GM23338 (cell line): ENCODE data around the gene PSMB5. TPM values are rescaled to one million over a fixed set of nuclear protein-coding genes. Genes with fewer than 3 reads are reported as not detected.

Experiments used
- ATAC-seq: fragments of 200-7000 bp; cut with Tn5 transposase; 3 replicates; pipeline ENCODE4 v1.9.1; 2020
- DNase-seq: peaks from one replicate; pipeline ENCODE4 v3.0.0-alpha.2; 2015; ENCODE audit warnings: low spot score
- H2AFZ ChIP-seq: fragments of 200-600 bp; sonication (generic); 2 replicates; pipeline ENCODE4 v1.8.0; 2016; ENCODE audit warnings: antibody characterized with exemption, mild to moderate bottlenecking, moderate library complexity
- H3F3A ChIP-seq: fragments of 200-600 bp; sonication (generic); replicated peaks from 2 replicates; pipeline ENCODE4 v1.8.0; 2017; ENCODE audit warnings: antibody characterized with exemption, mixed run types, low read depth
- H3K27ac ChIP-seq: fragments of 200-600 bp; sonication (generic); 2 replicates; pipeline ENCODE4 v1.6.1; 2016; ENCODE audit warnings: low read depth
- H3K27me3 ChIP-seq: fragments of 200-600 bp; sonication (generic); 2 replicates; pipeline ENCODE4 v1.8.0; 2016; ENCODE audit warnings: mild to moderate bottlenecking, mixed run types, moderate library complexity; ENCODE audit not compliant: insufficient read depth
- H3K36me3 ChIP-seq: fragments of 200-600 bp; sonication (generic); 2 replicates; pipeline ENCODE4 v1.8.0; 2016; ENCODE audit warnings: mild to moderate bottlenecking; ENCODE audit not compliant: insufficient read depth
- H3K4me1 ChIP-seq: fragments of 200-600 bp; sonication (generic); 2 replicates; pipeline ENCODE4 v1.8.0; 2016; ENCODE audit warnings: mild to moderate bottlenecking, moderate library complexity; ENCODE audit not compliant: insufficient read depth
- H3K4me2 ChIP-seq: fragments of 200-600 bp; sonication (generic); 2 replicates; pipeline ENCODE4 v1.7.1; 2017; ENCODE audit warnings: mixed run types
- H3K4me3 ChIP-seq: fragments of 200-600 bp; sonication (generic); 2 replicates; pipeline ENCODE4 v1.6.1; 2016; ENCODE audit warnings: mixed run types
- H3K79me2 ChIP-seq: fragments of 200-600 bp; sonication (generic); replicated peaks from 2 replicates; pipeline ENCODE4 v1.8.0; 2017; ENCODE audit warnings: mild to moderate bottlenecking; ENCODE audit not compliant: insufficient read depth
- H3K9me2 ChIP-seq: fragments of 200-600 bp; sonication (generic); 2 replicates; pipeline ENCODE4 v1.8.0; 2017; ENCODE audit not compliant: insufficient read depth
- H4K20me1 ChIP-seq: fragments of 200-600 bp; sonication (generic); replicated peaks from 2 replicates; pipeline ENCODE4 v1.8.0; 2017; ENCODE audit warnings: mild to moderate bottlenecking; ENCODE audit not compliant: insufficient read depth
- H3K27ac Mint-ChIP-seq: 2 replicates; pipeline ENCODE4 v1.8.0; 2020; ENCODE audit warnings: inconsistent platforms, mild to moderate bottlenecking, moderate library complexity, mixed read lengths
- H3K27me3 Mint-ChIP-seq: 3 replicates; pipeline ENCODE4 v1.8.0; 2022; ENCODE audit warnings: low read depth, mild to moderate bottlenecking, moderate library complexity, mixed read lengths, inconsistent platforms; ENCODE audit not compliant: insufficient read depth, poor library complexity
- H3K36me3 Mint-ChIP-seq: 3 replicates; pipeline ENCODE4 v1.8.0; 2021; ENCODE audit warnings: low read depth, mild to moderate bottlenecking, inconsistent platforms, moderate library complexity, mixed read lengths
- H3K4me1 Mint-ChIP-seq: 3 replicates; pipeline ENCODE4 v1.8.0; 2020; ENCODE audit warnings: mild to moderate bottlenecking, inconsistent platforms, mixed read lengths
- H3K4me3 Mint-ChIP-seq: 3 replicates; pipeline ENCODE4 v1.8.0; 2021; ENCODE audit warnings: moderate library complexity, mild to moderate bottlenecking, inconsistent platforms, mixed read lengths
- H3K9me3 Mint-ChIP-seq: 3 replicates; pipeline ENCODE4 v1.8.0; 2020; ENCODE audit warnings: moderate library complexity, mild to moderate bottlenecking, inconsistent platforms, mixed read lengths
- CREB1 ChIP-seq: fragments of 250-450 bp; sonication (Bioruptor Pico); IDR thresholded peaks from 2 replicates; pipeline ENCODE4 v1.5.0; 2020; ENCODE audit warnings: low read depth, mild to moderate bottlenecking, moderate library complexity
- CTCF ChIP-seq, 2 experiments: fragments of 200-600 bp in 1 of 2; sonication (generic) in 1 of 2; conservative IDR thresholded peaks; 2 replicates each; pipeline versions ENCODE4 v1.5.1 to v1.6.1; 2016 to 2017; ENCODE audit warnings: antibody characterized with exemption in 2 of 2, low read depth in 2 of 2, mild to moderate bottlenecking in 2 of 2, moderate library complexity in 1 of 2
- ETS1 ChIP-seq: IDR thresholded peaks from 2 replicates; pipeline ENCODE4 v1.6.1; 2016; ENCODE audit warnings: antibody characterized with exemption
- EZH2 ChIP-seq: fragments of 200-600 bp; sonication (generic); IDR thresholded peaks from one replicate; pipeline ENCODE4 v1.8.0; 2017; ENCODE audit warnings: antibody characterized with exemption, mild to moderate bottlenecking, low read depth; ENCODE audit not compliant: unreplicated experiment
- EZH2phosphoT487 ChIP-seq: fragments of 200-600 bp; sonication (generic); IDR thresholded peaks from one replicate; pipeline ENCODE4 v1.8.1; 2018; ENCODE audit warnings: antibody characterized with exemption; ENCODE audit not compliant: unreplicated experiment
- JUNB ChIP-seq: IDR thresholded peaks from one replicate; pipeline ENCODE4 v1.6.1; 2016; ENCODE audit warnings: antibody characterized with exemption; ENCODE audit not compliant: unreplicated experiment
- NANOG ChIP-seq: IDR thresholded peaks from 2 replicates; pipeline ENCODE4 v1.6.1; 2016; ENCODE audit warnings: antibody characterized with exemption, borderline replicate concordance
- POLR2AphosphoS5 ChIP-seq: IDR thresholded peaks from 2 replicates; pipeline ENCODE4 v1.6.1; 2016; ENCODE audit warnings: antibody characterized with exemption, low read depth
- REST ChIP-seq: IDR thresholded peaks from one replicate; pipeline ENCODE4 v1.6.1; 2018; ENCODE audit warnings: antibody characterized with exemption; ENCODE audit not compliant: unreplicated experiment
- STAT1 ChIP-seq: IDR thresholded peaks from one replicate; pipeline ENCODE4 v1.6.1; 2016; ENCODE audit warnings: antibody characterized with exemption; ENCODE audit not compliant: unreplicated experiment
- ZNF114 ChIP-seq: fragments of 250-450 bp; sonication (Bioruptor Pico); IDR thresholded peaks from 2 replicates; pipeline ENCODE4 v1.5.0; 2020; ENCODE audit warnings: mild to moderate bottlenecking, moderate library complexity
- ZNF331 ChIP-seq: fragments of 250-450 bp; sonication (Bioruptor Pico); IDR thresholded peaks from 2 replicates; pipeline ENCODE4 v1.5.0; 2020; ENCODE audit warnings: low read depth, mild to moderate bottlenecking, moderate library complexity
- ZNF462 ChIP-seq: fragments of 250-450 bp; sonication (Bioruptor Pico); IDR thresholded peaks from 2 replicates; pipeline ENCODE4 v1.5.0; 2020; ENCODE audit warnings: mild to moderate bottlenecking, moderate library complexity
- polyA plus RNA-seq: library from polyadenylated mRNA; unstranded; fragments of >200 nt; fragmentation: Nextera tagmentation; extraction: Ambion mirVana; gene quantifications from 2 replicates; pipeline ENCODE4 v1.2.1, GENCODE V29; 2016
- total RNA-seq: library from RNA; depleted of rRNA; stranded (reverse); fragments of >200 nt; shearing (Covaris generic); gene quantifications from 2 replicates; pipeline ENCODE4 v1.2.3, GENCODE V29; 2014

PSMB5 gene
- total and polyA plus RNA-seq, 2 experiments from 2014 or later: 265 to 341 TPM

GRCh38 chr14:23071244-23071920 lies 36.7 kb upstream of the PSMB5 start:
- Histone ChIP-seq H3K9me2 (no peaks in the 10 kb centered on the region), H3K36me3 (peaks cover 42% of the 10 kb centered on the region), H3K27me3 (no peaks in the 10 kb centered on the region), H3K4me3 (peak overlapping the region; percentile 83), H2AFZ (no peak overlapping the region), H3K79me2 (peaks cover 68% of the 10 kb centered on the region), H4K20me1 (peaks cover 22% of the 10 kb centered on the region), H3K4me2 (peak overlapping the region; percentile 85), H3F3A (peaks cover 41% of the 10 kb centered on the region), H3K4me1 (peaks cover 32% of the 10 kb centered on the region), H3K27ac (peak overlapping the region; percentile 89)
- peak; percentile 95 for DNase-seq
- peak overlapping the region; percentile 98 for H3K27ac Mint-ChIP-seq
- H3K4me1 Mint-ChIP-seq: peaks cover 42% of the 10 kb centered on the region
- no peaks in the 10 kb centered on the region for H3K9me3 Mint-ChIP-seq
- H3K36me3 Mint-ChIP-seq: peaks cover 82% of the 10 kb centered on the region
- peaks cover 7% of the 10 kb centered on the region for H3K27me3 Mint-ChIP-seq
- peak overlapping the region; percentile 91 for H3K4me3 Mint-ChIP-seq
- TF ChIP-seq EZH2 (no peak), JUNB (no peak), CREB1 (CRISPR knock-in tag) (0 out of 2 replicates have a peak, but pooled peaks have one; percentile 31), REST (no peak), POLR2AphosphoS5 (peak; percentile 93), EZH2phosphoT487 (no peak), NANOG (no peak), ZNF331 (CRISPR knock-in tag) (no peak), ZNF114 (CRISPR knock-in tag) (no peak), ETS1 (no peak), CTCF (conservative IDR thresholded peaks at IDR 0.05; ENCODE audit: low read depth in 2 of 2) (no peak), ZNF462 (CRISPR knock-in tag) (no peak), STAT1 (no peak)
- peak; percentile 87 for ATAC-seq
